HCT116 (cell line): Measurements from ENCODE around the gene ALK. TPM values are rescaled to one million over a fixed set of nuclear protein-coding genes. Genes with fewer than 3 reads are reported as not detected.

Experiments used
- ATAC-seq: fragments of 200-7000 bp; cut with Tn5 transposase; 2 replicates; pipeline ENCODE4 v1.9.1; 2020; ENCODE audit warnings: mild to moderate bottlenecking, moderate library complexity
- BruUV-seq: library from RNA; stranded (reverse); fragments of 400-500 nt; replicated peaks from 2 replicates; lab custom pipeline; 2021; lab: Mats Ljungman, UMichigan
- CTCF ChIA-PET: fragments of 300-600 bp; sonication (Branson Sonifier 250); formaldehyde crosslinking; loops from one replicate; lab custom pipeline; 2021; ENCODE audit warnings: antibody characterized with exemption; lab: Charles Lee
- POLR2A ChIA-PET: fragments of 300-600, 350-600 bp; sonication (Branson Sonifier 250); formaldehyde crosslinking; loops from one replicate; lab custom pipeline; 2021; ENCODE audit warnings: antibody characterized with exemption; lab: Charles Lee
- RAD21 ChIA-PET, 2 experiments: fragments of 300-600 bp; sonication (Branson Sonifier 250); formaldehyde crosslinking; loops; one replicate each; lab custom pipeline; 2023; ENCODE audit warnings: low total read pairs in 2 of 2; ENCODE audit not compliant: uncharacterized antibody in 2 of 2, unreplicated experiment in 2 of 2, low non-redundant PET in 1 of 2; lab: Charles Lee
- DNase-seq: peaks from one replicate; pipeline ENCODE4 v3.0.0-alpha.2; 2010; ENCODE audit warnings: low read depth, low spot score
- H2AFZ ChIP-seq: fragments of 200-600 bp; shearing (Covaris generic), sonication (generic); 2 replicates; pipeline ENCODE4 v1.6.1; 2017; ENCODE audit warnings: low read depth, mixed run types, mixed read lengths, antibody characterized with exemption, low read length; ENCODE audit not compliant: poor library complexity, severe bottlenecking
- H3K27ac ChIP-seq: 2 replicates; pipeline ENCODE4 v1.5.1; 2012; ENCODE audit warnings: low read depth, low read length
- H3K27me3 ChIP-seq: fragments of 200-600 bp; sonication (generic); 2 replicates; pipeline ENCODE4 v1.6.1; 2016; ENCODE audit warnings: mixed run types, low read length, mixed read lengths; ENCODE audit not compliant: insufficient read depth
- H3K36me3 ChIP-seq, 2 experiments: fragments of 200-500 bp in 1 of 2; fragments of 200-600 bp in 1 of 2; sonication (Bioruptor generic) in 1 of 2; sonication (generic) in 1 of 2; 2 replicates each; pipeline versions ENCODE4 v1.5.1 to v1.6.1; 2014 to 2016; ENCODE audit warnings: low read length in 2 of 2, inconsistent platforms in 1 of 2, mixed read lengths in 1 of 2, mixed run types in 1 of 2; ENCODE audit not compliant: insufficient read depth in 2 of 2, control insufficient read depth in 1 of 2
- H3K4me1 ChIP-seq, 2 experiments: fragments of 200-600 bp in 1 of 2; sonication (generic) in 1 of 2; 2 replicates each; pipeline versions ENCODE4 v1.5.1 to v1.6.1; 2012 to 2017; ENCODE audit warnings: low read length in 2 of 2, inconsistent platforms in 1 of 2, mild to moderate bottlenecking in 1 of 2, mixed read lengths in 1 of 2, mixed run types in 1 of 2, moderate library complexity in 1 of 2; ENCODE audit not compliant: insufficient read depth in 2 of 2, control insufficient read depth in 1 of 2
- H3K4me2 ChIP-seq: fragments of 200-600 bp; sonication (generic); 2 replicates; pipeline ENCODE4 v1.6.1; 2017; ENCODE audit warnings: mixed run types, low read length, mixed read lengths
- H3K4me3 ChIP-seq, 2 experiments: fragments of 200-600 bp in 1 of 2; sonication (generic) in 1 of 2; replicated peaks in 1 of 2; 2 replicates each; pipeline ENCODE4 v1.5.1; 2011 to 2016; ENCODE audit warnings: low read length in 2 of 2, control low read depth in 1 of 2, low read depth in 1 of 2, mild to moderate bottlenecking in 1 of 2, mixed read lengths in 1 of 2, mixed run types in 1 of 2
- H3K79me2 ChIP-seq: fragments of 200-600 bp; sonication (generic); 2 replicates; pipeline ENCODE4 v1.6.1; 2017; ENCODE audit warnings: mild to moderate bottlenecking, mixed run types, low read length, moderate library complexity, mixed read lengths; ENCODE audit not compliant: insufficient read depth
- H3K9ac ChIP-seq: fragments of 200-600 bp; sonication (generic); 2 replicates; pipeline ENCODE4 v1.6.1; 2016; ENCODE audit warnings: low read length, mixed read lengths
- H3K9me2 ChIP-seq: fragments of 200-600 bp; sonication (generic), shearing (Covaris generic); 2 replicates; pipeline ENCODE4 v1.6.1; 2017; ENCODE audit warnings: mixed run types, mild to moderate bottlenecking, moderate library complexity; ENCODE audit not compliant: insufficient read depth
- H3K9me3 ChIP-seq, 2 experiments: fragments of 200-500 bp in 1 of 2; fragments of 200-600 bp in 1 of 2; sonication (Bioruptor generic) in 1 of 2; sonication (generic) in 1 of 2; 2 replicates each; pipeline ENCODE4 v1.6.1; 2014 to 2017; ENCODE audit warnings: low read length in 2 of 2, mixed read lengths in 2 of 2, inconsistent platforms in 1 of 2, low read depth in 1 of 2, mild to moderate bottlenecking in 1 of 2, mixed run types in 1 of 2, moderate library complexity in 1 of 2; ENCODE audit not compliant: control insufficient read depth in 1 of 2, insufficient read depth in 1 of 2
- H4K20me1 ChIP-seq: fragments of 200-600 bp; sonication (generic), shearing (Covaris generic); 2 replicates; pipeline ENCODE4 v1.6.1; 2017; ENCODE audit warnings: mixed run types, mild to moderate bottlenecking, moderate library complexity; ENCODE audit not compliant: insufficient read depth
- ATF3 ChIP-seq: IDR thresholded peaks from 2 replicates; pipeline ENCODE4 v1.6.1; 2012
- CBX3 ChIP-seq: IDR thresholded peaks from 2 replicates; pipeline ENCODE4 v1.6.1; 2012; ENCODE audit warnings: low read depth
- CEBPB ChIP-seq: IDR thresholded peaks from 2 replicates; pipeline ENCODE4 v1.6.1; 2012; ENCODE audit warnings: low read depth
- EZH2 ChIP-seq: fragments of 200-600 bp; sonication (generic); IDR thresholded peaks from 2 replicates; pipeline ENCODE4 v1.6.1; 2017; ENCODE audit warnings: antibody characterized with exemption, mixed run types
- EZH2phosphoT487 ChIP-seq: fragments of 200-600 bp; IDR thresholded peaks from 2 replicates; pipeline ENCODE4 v1.6.1; 2018; ENCODE audit warnings: antibody characterized with exemption, borderline replicate concordance
- FOSL1 ChIP-seq: IDR thresholded peaks from 2 replicates; pipeline ENCODE4 v1.6.1; 2012; ENCODE audit warnings: low read depth
- JUND ChIP-seq: IDR thresholded peaks from 2 replicates; pipeline ENCODE4 v1.6.1; 2012
- MAX ChIP-seq: IDR thresholded peaks from 2 replicates; pipeline ENCODE4 v1.6.1; 2012
- POLR2A ChIP-seq: IDR thresholded peaks from 2 replicates; pipeline ENCODE4 v1.7.0; 2011; ENCODE audit warnings: borderline replicate concordance; ENCODE audit not compliant: insufficient read depth, insufficient read length; ENCODE audit errors: extremely low read depth
- RAD21 ChIP-seq: IDR thresholded peaks from 2 replicates; pipeline ENCODE4 v1.6.1; 2012; ENCODE audit warnings: low read depth, mild to moderate bottlenecking
- REST ChIP-seq: IDR thresholded peaks from 2 replicates; pipeline ENCODE4 v1.6.1; 2012; ENCODE audit warnings: low read depth
- SIN3A ChIP-seq: IDR thresholded peaks from 2 replicates; pipeline ENCODE4 v1.6.1; 2012; ENCODE audit warnings: low read depth
- SRF ChIP-seq: IDR thresholded peaks from 2 replicates; pipeline ENCODE4 v1.6.1; 2012; ENCODE audit warnings: low read depth
- YY1 ChIP-seq: IDR thresholded peaks from 2 replicates; pipeline ENCODE4 v1.6.1; 2011; ENCODE audit warnings: low read length, low read depth, moderate library complexity, mild to moderate bottlenecking; ENCODE audit not compliant: insufficient replicate concordance; ENCODE audit errors: extremely low read depth
- ZNF274 ChIP-seq: fragments of 200-500 bp; sonication (Bioruptor generic); IDR thresholded peaks from 2 replicates; pipeline ENCODE4 v1.6.1; 2014; ENCODE audit warnings: mild to moderate bottlenecking, low read depth, low read length, inconsistent platforms
- intact Hi-C: fragments of 100-400 bp; cut with micrococcal nuclease; formaldehyde crosslinking; loops from 2 replicates; pipeline ENCODE4 v1.10.0; 2022
- total RNA-seq: library from RNA; stranded (reverse); gene quantifications from one replicate; pipeline ENCODE4 v1.2.1, GENCODE V29; 2021; ENCODE audit not compliant: unreplicated experiment

ALK gene
- total RNA-seq, 1 experiment from 2014 or later = not detected

GRCh38 chr2:29726976-29727375, 194.4 kb downstream of the ALK start:
- ChIA-PET POLR2A (no interaction called here), CTCF (no interaction called here), RAD21 (no interaction called here)
- intact Hi-C loops = no loop called here
- Histone ChIP-seq H3K36me3 (no peaks in the 10 kb centered on the region), H3K9me2 (no peaks in the 10 kb centered on the region), H3K27me3 (peaks cover 69% of the 10 kb centered on the region), H2AFZ (no peak overlapping the region), H4K20me1 (no peaks in the 10 kb centered on the region), H3K9me3 (no peaks in the 10 kb centered on the region), H3K27ac (no peak overlapping the region), H3K4me2 (no peak overlapping the region), H3K4me3 (no peak overlapping the region), H3K79me2 (no peaks in the 10 kb centered on the region), H3K4me1 (no peaks in the 10 kb centered on the region), H3K9ac (no peak overlapping the region)
- ATAC-seq = no peak
- no TSS peak for BruUV-seq
- DNase-seq = no peak
- no peak for TF ChIP-seq POLR2A
- TF ChIP-seq FOSL1 = no peak
- TF ChIP-seq RAD21 = no peak
- no peak for TF ChIP-seq REST
- no peak for TF ChIP-seq SRF
- no peak for TF ChIP-seq SIN3A
- no peak for TF ChIP-seq MAX
- no peak for TF ChIP-seq JUND
- TF ChIP-seq CBX3 = no peak

GRCh38 chr2:29725610-29726009, 195.8 kb downstream of the ALK start:
- Histone ChIP-seq H3K27ac (no peak overlapping the region), H3K79me2 (no peaks in the 10 kb centered on the region), H3K27me3 (peaks cover 71% of the 10 kb centered on the region), H3K4me2 (no peak overlapping the region), H3K9me3 (no peaks in the 10 kb centered on the region), H4K20me1 (no peaks in the 10 kb centered on the region), H3K36me3 (no peaks in the 10 kb centered on the region), H2AFZ (no peak overlapping the region), H3K9me2 (no peaks in the 10 kb centered on the region), H3K4me1 (no peaks in the 10 kb centered on the region), H3K4me3 (no peak overlapping the region), H3K9ac (no peak overlapping the region)
- RAD21 ChIA-PET = no interaction called here
- intact Hi-C loops = no loop called here
- CTCF ChIA-PET = no interaction called here
- POLR2A ChIA-PET = no interaction called here
- DNase-seq (no peak), ATAC-seq (no peak)
- no TSS peak for BruUV-seq
- no peak for TF ChIP-seq EZH2
- no peak for TF ChIP-seq MAX
- no peak for TF ChIP-seq YY1
- TF ChIP-seq POLR2A = no peak
- no peak for TF ChIP-seq CBX3
- no peak for TF ChIP-seq ATF3
- TF ChIP-seq RAD21 = no peak
- no peak for TF ChIP-seq SRF
- no peak for TF ChIP-seq ZNF274
- no peak for TF ChIP-seq JUND
- no peak for TF ChIP-seq EZH2phosphoT487
- no peak for TF ChIP-seq CEBPB
